NAMALWA (cell line): ENCODE data around the gene TTLL8.

Experiments
- DNase-seq: peaks from one replicate; pipeline ENCODE4 v3.0.0-alpha.2; 2015; ENCODE audit warnings: low spot score

Gene TTLL8

DNA sequence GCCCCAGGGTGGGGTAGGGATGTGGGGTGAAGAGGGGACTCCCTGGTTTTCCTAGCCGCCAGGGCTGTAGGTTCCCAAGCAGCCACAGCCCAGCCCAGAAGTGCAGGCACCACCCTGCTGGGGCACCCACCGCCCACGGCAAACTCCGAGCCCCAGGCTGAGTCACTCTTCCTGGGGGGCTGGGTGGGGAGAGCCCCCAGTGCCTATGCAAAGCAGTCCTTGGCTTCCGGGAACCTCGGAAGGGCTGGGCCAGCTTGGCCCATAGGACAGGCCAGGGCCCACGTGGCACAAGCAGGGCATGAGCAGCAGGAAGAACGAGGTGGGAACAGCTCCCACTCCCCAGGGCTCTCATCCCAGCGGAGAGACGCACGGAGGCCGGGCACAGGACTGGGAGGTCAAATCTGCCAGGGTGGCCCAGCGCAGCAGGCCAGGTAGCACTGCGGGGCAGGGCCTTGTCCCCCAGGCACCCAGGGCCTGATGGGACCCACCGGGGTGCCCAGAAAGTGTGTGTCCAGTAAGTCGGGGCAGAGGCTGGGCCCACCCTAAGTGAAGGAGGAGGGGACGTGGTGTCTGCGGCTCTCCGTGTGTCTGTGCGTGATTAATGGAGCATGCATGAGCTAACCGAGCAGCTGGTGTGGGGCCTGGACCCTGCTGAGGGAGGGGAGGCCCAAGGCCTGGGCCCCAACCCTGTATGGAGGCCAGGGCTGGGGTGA, 41.0 kb downstream of the TTLL8 start:
- no peak for DNase-seq

DNA sequence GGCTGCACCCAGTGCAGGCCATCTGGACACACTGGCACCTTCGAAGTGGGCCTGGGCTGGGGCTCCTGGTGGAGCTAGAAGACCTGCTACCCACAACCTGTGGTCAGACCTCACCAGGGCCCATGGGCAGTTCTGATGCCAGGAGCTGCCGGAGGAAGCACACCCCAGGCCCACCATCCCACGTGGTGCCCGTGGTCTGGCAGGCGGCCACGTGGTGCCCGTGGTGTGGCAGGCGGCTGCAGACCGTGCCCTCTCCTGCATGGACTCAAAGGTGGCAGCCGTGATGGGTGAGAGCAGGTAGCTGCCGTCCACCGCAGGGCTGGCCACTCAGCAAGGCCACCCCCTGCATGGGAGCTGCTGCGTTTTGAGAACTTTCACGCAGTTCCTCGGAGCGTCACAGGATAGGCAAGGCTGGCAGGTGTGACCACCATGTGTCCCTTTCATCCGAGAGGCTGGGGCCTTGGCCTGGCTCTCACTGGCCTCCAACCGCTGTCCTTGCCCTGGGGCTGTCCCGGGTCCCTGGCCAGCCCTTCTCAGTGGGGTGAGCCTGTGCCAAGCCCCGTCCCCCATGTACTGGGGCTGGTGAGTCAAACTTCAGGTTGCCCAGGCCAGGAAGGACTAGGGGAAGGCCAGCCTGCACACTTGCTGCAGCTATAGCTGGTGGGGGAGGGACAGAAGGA, 41.6 kb downstream of the TTLL8 start:
- DNase-seq, result no peak

DNA sequence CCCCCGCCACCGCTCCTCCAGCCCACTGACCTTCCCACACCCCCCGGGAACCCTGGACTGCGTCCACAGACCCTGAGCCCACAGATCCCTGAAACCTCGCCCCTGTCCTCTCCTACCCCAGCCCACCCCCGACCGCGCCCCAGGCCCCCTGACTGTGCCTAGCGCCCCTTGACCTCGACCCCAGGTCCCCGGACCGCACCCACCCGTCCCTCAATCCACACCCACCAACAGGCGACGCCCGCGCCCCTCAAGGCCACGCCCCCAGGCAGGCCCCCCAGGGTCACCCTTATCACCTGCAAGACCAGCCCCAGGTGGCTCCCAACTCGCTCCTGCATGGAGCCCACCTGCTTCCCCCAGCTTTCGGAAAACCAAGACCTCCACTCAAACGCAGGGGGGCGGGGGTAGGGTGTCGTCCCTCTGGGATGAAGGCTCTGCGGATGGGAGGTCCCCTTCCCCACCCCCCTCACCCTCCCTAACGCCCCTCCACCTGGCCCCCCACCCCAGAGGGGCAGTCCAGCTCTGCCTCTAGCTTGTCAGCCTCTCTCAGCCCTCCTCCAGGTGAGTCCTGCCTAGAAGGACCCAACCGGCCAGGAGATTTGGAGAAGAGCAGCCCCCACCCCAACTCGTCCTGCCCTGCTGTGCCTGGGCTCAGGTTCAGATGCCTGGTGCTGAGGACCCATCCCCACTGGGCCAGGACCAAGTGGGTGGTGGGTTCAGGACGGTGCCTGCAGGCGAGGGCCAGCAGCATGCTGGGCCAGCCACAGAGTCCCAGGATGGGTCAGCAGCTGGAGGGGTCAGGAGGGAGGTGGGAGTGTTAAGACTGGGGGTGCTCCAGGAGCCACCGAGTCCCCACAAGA, 42.4 kb downstream of the TTLL8 start:
- no peak for DNase-seq

DNA sequence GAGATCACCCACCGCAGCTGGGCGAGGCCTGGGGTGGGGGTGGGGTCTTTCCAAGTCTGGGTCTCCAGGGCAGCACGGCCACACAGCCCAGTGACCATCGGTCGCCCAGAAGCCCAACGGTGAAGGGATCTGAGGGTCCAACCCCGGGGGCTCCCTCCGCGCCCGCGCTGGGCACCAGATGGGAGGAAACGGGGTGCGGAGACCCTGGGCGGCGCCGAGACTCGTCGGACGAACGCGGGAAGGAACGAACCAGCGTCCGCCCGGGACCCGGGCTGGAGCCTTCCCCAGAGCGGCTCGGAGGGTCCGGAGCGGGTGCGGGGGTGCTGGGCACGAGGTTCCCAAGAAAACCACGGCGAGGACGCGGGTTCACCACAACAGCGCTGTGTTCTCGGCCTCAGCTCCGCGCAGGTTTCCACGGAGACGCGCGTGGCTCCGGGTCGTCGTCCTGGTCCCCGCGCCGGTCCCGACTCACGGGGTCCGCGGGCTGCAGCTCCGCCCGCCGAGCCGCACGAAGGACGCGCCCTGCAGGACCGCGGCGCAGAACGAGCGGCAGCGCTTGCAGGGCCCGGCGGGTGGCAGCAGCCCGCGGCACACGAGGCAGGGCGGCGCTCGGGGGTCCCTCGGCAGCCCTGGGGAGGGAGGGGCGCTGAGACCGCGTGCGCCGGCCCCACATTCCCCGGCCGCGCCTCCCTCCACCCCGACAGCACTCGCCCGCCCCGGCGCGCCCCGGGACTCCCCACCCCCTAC, 43.3 kb downstream of the TTLL8 start:
- DNase-seq, result no peak

DNA sequence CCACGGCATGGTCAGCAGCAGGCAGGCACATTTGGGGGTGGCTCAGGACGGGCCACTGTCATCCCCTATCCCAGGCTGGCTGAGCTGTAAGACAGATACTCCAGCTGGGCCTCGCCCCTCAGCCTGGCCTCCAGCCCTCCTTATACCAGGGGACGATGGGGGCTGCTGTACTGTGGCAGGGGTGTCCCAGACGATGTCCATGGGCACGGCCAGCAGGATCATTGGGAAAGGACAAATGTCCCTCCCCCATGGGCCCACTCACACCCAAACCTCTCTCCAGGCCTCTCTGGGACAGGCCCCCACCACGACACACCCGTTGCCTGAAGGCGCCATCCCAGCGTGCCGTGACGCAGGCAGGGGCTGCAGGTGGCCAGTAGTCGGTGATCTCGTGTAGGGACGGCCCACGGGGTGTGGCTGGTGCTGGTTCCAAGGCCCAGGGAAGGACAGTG, 44.0 kb downstream of the TTLL8 start:
- DNase-seq, result no peak

DNA sequence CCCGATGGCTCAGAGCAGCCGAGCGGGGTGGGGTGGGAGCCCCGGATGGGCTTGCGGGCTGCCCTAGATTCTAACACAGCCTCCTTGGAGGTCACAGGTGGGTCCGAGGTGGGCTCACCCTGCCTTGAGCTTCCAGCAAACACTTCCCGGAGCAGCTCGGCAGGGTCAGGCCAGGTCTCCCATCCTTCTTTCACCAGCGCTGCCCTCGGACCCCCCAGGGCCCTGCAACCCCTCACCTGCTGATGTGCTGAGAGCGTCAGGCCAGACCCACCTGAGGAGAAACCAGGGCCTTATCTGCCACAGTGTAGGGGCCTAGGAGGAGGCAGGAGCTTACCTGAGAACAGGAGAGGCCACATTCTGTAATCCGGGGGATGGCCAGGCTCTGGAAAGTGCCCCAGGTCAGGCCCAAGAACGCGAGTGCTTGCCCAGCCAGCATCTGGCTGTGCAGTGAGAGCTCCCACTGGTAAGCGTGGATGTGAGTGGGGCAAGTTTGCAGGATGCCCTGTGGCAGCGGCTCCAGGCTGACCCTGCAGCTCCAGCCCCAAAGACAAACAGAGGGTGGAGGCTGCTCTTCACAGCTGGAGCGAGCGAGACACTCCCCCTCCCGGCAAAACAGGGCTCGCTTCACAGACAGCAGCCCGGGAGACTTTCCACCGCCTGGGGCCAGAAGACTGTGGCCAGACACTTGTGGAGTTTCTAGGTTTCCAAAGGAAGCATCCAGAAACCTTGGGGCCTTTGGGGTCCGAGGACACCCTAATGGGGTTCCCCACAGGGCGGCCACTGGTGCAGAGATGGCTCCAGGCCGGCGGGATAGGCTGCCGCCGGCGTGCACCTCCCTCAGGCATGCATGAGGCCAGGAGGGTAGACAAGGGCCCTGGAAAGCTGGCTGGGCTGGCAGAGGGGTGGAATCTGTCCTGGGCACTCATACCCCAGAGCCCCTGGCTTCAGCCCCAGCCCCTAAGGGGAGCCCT, 45.6 kb downstream of the TTLL8 start, which contains the start of gene IL17REL:
IL17REL (minus strand) TSS at position 555 of the 971 bp plus-strand sequence; CDS start at position 436, 119 bp downstream.
- DNase-seq, result no peak

DNA sequence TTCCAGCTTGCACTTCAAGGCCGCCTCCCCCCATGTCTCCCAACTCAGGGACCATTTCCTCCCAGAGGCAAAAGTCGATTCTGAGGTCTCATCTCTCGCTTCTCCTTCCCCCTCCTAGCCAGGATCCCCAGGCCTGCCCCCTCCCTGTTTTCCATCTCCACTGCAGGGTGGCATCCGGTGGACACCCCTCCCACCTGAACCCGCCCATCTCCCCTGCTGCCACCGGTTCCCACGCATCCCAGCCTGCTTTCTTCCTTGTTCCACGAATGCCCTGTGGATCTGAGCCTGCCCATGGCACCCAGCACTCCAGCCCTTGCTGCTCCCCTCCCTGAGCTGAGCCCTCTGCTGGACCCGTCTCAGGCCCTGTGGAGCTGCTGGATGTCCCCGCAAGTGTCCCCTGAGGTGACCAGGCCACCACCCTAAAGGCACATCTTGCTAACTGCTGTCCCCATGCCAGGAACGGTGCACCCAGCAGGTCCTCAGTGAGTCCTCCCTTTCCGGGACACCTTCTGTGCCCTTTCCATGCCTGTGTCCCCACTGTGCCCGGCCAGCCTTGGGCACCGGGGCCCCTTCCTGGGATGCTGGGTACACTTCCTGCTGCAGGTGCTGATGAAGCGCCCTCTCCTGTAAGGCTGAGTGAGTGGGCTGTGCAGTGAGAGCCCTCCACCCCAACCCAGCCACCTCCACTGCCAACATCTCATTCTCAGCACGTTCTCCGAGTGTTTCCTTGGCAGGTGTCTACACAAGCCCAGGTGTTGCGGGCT, 46.5 kb downstream of the TTLL8 start:
- DNase-seq, result no peak

DNA sequence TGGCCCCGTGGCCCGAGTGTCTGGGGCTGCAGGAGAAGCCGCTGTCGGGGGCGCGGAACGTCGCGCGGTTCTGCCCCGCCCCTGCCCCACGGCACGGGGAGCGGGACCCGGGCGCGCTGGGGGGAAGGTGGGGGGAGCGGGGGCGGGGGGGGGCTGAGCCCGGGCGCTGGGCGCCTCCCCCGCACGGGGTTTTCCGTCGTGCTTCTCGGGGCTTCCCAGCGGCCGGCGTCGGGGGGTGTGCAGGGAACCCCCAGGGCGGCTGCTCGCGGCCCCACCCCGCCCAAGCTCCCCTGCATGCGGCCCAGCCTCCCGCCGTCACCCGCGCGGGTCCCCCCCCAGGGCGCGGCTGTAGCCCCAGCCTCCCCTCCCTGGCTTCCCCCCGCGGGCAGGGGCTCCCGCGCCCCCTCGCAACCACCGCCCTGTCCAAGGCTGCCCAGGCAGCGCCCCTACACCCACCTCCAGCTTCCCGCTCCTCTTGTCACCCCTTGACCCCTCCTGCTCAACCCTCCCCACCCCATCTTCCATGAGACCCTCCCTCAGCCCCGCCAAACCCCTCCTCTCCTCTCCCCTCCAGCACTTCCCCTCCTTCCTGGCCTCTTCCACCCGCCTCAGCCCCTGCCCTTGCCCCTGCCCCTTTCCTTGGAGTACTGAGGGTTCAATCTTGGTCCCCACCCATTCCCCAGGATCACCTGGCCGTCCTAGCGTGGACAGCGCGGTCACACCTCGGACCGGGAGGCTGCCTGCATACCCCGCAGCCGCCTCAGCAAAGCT, 47.2 kb downstream of the TTLL8 start:
- DNase-seq, result no peak

DNA sequence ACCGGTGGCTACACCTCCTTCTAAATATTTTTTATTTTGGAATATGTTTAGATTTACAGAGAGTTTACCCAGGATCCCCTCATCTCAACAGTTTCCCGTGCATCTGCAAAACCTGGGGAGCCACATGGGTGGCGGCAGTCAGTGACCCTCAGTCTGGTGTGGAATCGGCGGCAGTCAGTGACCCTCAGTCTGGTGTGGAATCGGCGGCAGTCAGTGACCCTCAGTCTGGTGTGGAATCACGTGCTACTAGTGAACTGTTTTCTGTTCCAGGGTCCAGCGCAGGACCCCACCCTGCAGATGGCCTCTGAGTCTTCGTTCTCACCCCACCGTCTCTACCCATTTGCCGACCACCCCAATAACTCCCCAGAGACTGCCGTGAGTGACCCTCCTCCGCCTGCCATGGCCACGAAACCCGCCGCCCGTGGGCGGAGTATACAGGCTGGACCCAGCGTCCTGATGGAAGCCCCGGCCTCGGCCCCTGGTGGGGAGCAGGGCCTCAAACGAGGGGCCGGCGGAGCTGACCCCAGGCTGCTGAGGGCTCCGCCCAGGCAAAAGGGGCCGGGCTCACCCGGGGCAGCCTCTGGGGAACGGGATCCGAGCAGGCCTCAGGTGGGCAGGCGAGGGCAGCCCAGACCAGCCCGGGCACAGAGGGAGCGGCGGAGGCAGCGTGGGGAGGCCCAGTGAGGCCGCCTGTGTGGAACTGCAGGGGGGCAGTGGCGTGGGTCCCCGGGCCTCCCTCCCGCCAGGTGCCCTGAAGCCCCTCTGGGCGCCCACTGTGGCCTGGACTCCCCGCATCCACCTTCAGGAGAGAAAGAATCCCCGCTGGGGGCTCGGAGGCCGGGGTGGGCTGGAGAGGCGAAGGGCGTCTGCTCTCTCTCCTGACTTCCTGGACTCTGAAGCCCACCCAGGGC, 48.1 kb downstream of the TTLL8 start:
- no peak for DNase-seq

DNA sequence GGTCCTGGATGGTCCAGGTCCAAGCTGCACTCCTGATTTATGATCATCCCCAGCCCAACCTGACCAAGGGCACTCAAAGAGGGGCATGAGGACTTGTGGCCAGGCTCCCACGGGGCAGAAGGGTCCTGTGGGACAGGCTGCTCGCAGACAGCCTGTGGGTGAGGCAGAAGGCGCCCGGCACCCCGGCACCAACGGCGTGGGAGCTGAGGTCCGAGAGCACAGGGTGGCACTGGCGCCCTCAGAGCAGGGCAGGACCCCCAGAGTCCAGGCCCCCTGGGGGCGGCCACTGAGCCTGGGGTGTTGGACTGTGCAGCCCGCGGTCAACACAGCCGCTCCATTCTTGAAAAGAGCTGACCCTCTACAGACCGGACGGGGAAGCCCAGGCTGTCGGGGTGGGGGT, 48.8 kb downstream of the TTLL8 start:
- DNase-seq, result no peak

DNA sequence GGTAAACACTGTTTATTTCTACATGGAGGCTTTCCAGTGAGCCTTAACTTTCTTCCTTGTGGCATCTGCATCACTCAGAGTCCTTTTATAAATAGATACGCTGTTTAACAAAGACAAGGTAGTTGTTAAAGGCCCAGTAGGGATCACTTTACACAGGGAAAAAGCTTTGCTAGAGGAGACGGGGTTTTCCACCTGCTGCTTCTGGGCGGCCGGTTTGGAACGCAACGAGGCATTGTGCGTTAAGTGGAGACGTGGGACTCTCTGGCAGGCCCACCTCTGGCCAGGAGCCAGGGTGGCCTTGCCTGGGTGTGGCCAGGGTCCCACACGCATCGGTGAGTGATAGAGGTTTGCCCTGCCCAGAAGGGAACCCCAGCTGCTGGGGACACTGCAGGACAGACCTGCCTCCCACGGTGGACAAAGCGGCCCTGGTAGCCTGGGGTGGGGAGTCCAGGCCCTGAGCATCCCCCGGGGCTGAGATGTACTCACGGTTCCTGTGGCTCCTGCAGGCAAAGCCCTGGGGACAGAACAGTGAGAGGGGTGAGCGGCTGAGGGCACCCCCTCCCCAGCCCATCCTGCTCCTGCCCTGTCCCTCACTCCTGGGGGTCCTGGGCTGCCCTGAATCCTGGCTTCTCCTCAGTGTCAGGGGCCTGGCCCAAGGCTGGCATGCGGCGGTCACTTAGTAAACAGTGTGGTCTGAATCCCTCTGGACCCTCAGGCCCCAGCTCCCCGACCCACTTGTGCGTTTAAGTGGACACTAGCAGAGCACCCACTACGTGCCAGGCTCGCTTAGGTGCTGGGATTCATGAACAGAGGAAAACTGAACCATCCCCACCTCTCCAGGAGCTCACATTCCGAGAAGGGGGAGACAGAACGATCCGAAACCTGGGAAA, 49.7 kb downstream of the TTLL8 start:
- no peak for DNase-seq

DNA sequence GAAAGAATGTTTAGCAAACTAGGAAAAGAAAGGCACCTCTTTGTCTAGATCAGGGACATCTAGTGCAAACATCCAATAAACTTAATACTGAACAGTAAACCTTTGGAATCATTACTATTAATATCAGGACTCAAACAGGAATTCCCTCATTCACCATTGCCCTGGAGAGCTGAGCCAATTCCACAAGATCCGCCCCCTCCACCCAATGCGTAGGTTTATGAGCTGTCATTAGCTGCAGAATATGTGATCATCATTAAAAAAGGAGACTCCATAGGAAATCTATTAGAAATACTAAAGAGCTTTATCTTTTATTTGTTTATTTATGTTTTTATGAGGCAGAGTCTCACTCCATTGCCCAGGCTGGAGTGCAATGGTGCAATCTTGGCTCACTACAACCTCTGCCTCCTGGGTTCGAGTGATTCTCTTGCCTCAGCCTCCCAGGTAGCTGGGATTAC, 51.0 kb downstream of the TTLL8 start:
- no peak for DNase-seq

DNA sequence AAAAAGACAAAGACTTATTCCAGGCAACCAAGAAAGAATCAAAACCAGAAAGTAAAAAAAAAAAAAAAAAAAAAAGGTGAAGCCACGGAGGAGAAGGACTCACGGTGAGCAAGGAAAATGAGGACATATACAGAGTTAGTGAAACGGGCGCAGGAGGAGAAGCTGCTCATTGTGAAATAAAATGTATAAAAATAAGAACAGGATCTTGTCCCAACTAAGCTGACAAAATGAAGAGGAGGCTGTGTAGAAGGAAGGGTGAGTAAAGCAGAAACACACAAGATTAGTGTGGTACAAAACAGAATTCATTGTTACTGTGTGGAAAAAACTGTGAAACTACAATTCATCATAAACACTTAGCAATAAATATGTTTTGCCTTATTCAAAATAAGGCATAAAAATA, 53.2 kb downstream of the TTLL8 start:
- DNase-seq, result no peak

DNA sequence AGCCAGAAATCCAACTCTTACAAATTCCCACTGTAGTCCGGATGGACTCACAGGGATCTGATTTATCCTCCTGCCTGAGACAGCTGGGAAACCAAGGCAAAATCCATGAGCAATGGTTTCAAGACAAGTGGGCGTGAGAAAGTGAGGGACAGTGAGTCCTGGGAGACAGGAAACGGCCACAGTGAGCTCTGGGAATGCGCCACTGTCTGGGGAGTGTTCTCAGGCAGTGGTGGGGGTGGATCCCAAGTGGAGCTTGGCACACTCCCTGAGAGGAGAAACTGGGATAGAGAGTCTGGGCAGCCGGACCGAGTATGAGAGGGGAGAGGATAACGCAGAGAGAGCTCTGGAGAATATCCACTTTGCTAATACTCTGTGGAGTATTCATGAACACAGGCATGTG, 55.3 kb downstream of the TTLL8 start:
- no peak for DNase-seq

DNA sequence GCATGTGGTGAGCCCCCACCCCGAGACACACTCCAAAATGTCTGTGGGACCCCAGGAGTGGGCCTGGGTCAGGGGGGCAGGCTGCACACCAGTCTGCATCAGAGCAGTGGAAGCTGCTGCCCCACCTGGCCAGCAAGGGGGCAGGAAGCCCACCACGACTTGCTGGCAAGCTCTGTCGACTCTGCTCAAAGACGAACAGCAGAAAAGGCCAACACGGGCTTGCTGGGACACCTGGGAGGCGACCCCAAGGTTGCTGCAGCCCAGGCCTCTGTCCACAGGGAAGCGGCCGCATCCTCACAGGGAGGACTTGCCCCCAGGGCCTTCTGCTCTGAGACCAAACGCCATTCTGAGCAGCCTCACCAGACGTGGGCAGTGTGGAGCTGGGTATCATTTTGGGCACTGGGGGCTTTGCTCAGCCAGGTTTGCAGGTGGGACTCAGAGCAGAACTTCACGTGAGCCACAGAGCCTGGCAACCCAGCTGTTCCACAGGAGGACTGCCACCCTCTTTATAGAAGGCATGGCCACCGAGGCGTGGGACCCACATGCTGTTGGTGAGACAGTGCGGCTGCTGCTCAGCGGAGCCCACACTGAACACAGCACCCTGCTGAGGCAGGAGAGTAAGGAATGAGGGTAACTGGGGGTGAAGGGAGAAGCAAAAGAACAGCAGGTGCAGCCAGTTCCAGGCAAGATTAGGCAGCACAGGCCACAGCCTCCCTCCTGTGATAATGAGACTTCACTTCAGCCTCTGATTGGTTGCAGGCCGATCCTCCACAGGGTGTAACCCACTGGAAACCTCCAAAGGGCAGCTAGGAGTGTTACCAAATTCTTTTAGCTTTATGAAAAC, 56.5 kb downstream of the TTLL8 start:
- DNase-seq, result no peak
